GM19328 (cell line): ENCODE measurements around the gene RAG1.
"Not testable (repeated sequence)": the region's sequence is repeated elsewhere in the genome, so short reads cannot be mapped to it uniquely, and the experiment has no call there.

Source experiments
- ATAC-seq: cut with Tn5 transposase; IDR thresholded peaks from one replicate; pipeline ENCODE4 v1.9.1; 2021; ENCODE audit warnings: mild to moderate bottlenecking, moderate library complexity; ENCODE audit not compliant: unreplicated experiment

The RAG1 gene

GRCh38 chr11:36567694-36568093 lies at the start of gene RAG1:
TSS of gene RAG1 (plus strand) at chr11:36568007. CDS start at chr11:36573305, 5,298 bp downstream.
- ATAC-seq: no peak

GRCh38 chr11:36530840-36531239 lies 37.0 kb upstream of the RAG1 start:
- ATAC-seq: no peak

- no peak for ATAC-seq
Observed at GRCh38 chr11:36532941-36533601, 34.7 kb upstream of the RAG1 start.

- no peak for ATAC-seq
Observed at GRCh38 chr11:36534276-36534840, 33.4 kb upstream of the RAG1 start.

- ATAC-seq: peak; percentile 95
Observed at GRCh38 chr11:36540998-36541397, 26.8 kb upstream of the RAG1 start.

- ATAC-seq: no peak
Observed at GRCh38 chr11:36550385-36551115, 17.3 kb upstream of the RAG1 start.

- not testable (repeated sequence) for ATAC-seq
Observed at GRCh38 chr11:36557390-36557789, 10.4 kb upstream of the RAG1 start.

GRCh38 chr11:36557991-36558390 lies 9.8 kb upstream of the RAG1 start:
- ATAC-seq: no peak

GRCh38 chr11:36558571-36559413 lies 9.0 kb upstream of the RAG1 start:
- ATAC-seq: peak; percentile 83

GRCh38 chr11:36564376-36565030 lies 3.3 kb upstream of the RAG1 start:
- ATAC-seq: peak; percentile 57

- ATAC-seq: no peak
Observed at GRCh38 chr11:36565031-36565610, 2.7 kb upstream of the RAG1 start.

- no peak for ATAC-seq
Observed at GRCh38 chr11:36566407-36567053, 1.3 kb upstream of the RAG1 start.

- ATAC-seq: no peak
Observed at GRCh38 chr11:36569095-36569494, 1.3 kb downstream of the RAG1 start.

GRCh38 chr11:36574486-36574885 lies 6.7 kb downstream of the RAG1 start:
- no peak for ATAC-seq

- no peak for ATAC-seq
Observed at GRCh38 chr11:36577373-36577772, 9.6 kb downstream of the RAG1 start.

GRCh38 chr11:36577859-36578258 lies 10.1 kb downstream of the RAG1 start:
- ATAC-seq: no peak

GRCh38 chr11:36578458-36578857 lies 10.7 kb downstream of the RAG1 start:
- no peak for ATAC-seq

- ATAC-seq: no peak
Observed at GRCh38 chr11:36581536-36581935, 13.7 kb downstream of the RAG1 start.

- no peak for ATAC-seq
Observed at GRCh38 chr11:36583667-36584066, 15.9 kb downstream of the RAG1 start.

GRCh38 chr11:36586543-36586942 lies 18.7 kb downstream of the RAG1 start:
- no peak for ATAC-seq
